Adrenal gland (tissue), 12 donors: Measurements from ENCODE around the gene SNX20. TPM values are rescaled to one million over a fixed set of nuclear protein-coding genes. Genes with fewer than 3 reads are reported as not detected.

Experiments used
- DNase-seq, 7 donors: peaks; one replicate each; pipeline ENCODE4 v3.0.0-alpha.2; 2019 to 2020
- H3K27ac ChIP-seq, 5 donors: fragments of 200-600 bp; sonication (generic) in 4 of 5; 1 replicate in 3 of 5; 2 replicates in 2 of 5; pipeline versions ENCODE4 v1.5.1 to v1.8.0; 2016 to 2020; ENCODE audit warnings: mild to moderate bottlenecking in 1 of 5
- H3K27me3 ChIP-seq: fragments of 200-600 bp; 2 replicates; pipeline ENCODE4 v1.8.0; 2021
- H3K36me3 ChIP-seq, 2 donors: fragments of 200-600 bp; replicated peaks in 1 of 2; 1 replicate in 1 of 2; 2 replicates in 1 of 2; pipeline versions ENCODE4 v1.5.1 to v1.8.0; 2018 to 2022
- H3K4me1 ChIP-seq, 2 donors: fragments of 200-600 bp; replicated peaks in 1 of 2; 1 replicate in 1 of 2; 2 replicates in 1 of 2; pipeline versions ENCODE4 v1.5.1 to v1.8.0; 2018 to 2021
- H3K4me3 ChIP-seq, 4 donors: fragments of 200-600 bp; sonication (generic) in 3 of 4; one replicate each; pipeline ENCODE4 v1.5.1; 2016 to 2018
- H3K9me3 ChIP-seq, 3 donors: fragments of 200-600 bp; sonication (generic) in 1 of 3; replicated peaks in 1 of 3; 1 replicate in 2 of 3; 2 replicates in 1 of 3; pipeline versions ENCODE4 v1.5.1 to v1.8.0; 2016 to 2021
- CTCF ChIP-seq, 6 experiments: fragments of 450-650 bp in 4 of 6; fragments of 200-600 bp in 2 of 6; sonication (generic) in 1 of 6; IDR thresholded peaks; 1 replicate in 5 of 6; 2 replicates in 1 of 6; pipeline versions ENCODE4 v1.5.1 to v1.8.0; 2016 to 2021; ENCODE audit warnings: antibody characterized with exemption in 6 of 6, mild to moderate bottlenecking in 2 of 6, moderate library complexity in 1 of 6
- POLR2A ChIP-seq, 2 donors: fragments of 450-650 bp; IDR thresholded peaks; one replicate each; pipeline ENCODE4 v1.6.1; 2017; ENCODE audit warnings: antibody characterized with exemption in 2 of 2, mild to moderate bottlenecking in 2 of 2, moderate library complexity in 1 of 2
- WGBS, 4 donors: extraction: QIAGEN DNeasy Blood & Tissue Kit in 2 of 4; methylation state at CpG; one replicate each; pipeline versions ENCODE4 v1.1.5 to v1.1.7; 2013 to 2017; 5-methylcytosine and 5-hydroxymethylcytosine counted together
- intact Hi-C, 2 donors: fragments of 100-400 bp; cut with DNase I; formaldehyde crosslinking; loops; one replicate each; pipeline versions ENCODE4 v1.14.1 to v1.15.0; 2022 to 2023
- polyA plus RNA-seq, 3 donors: library from polyadenylated mRNA; stranded (reverse); fragments of 200-250 nt in 2 of 3; fragments of 350-450 nt in 1 of 3; fragmentation: Illumina TruSeq in 1 of 3; extraction: RNeasy Lipid Tissue Mini Kit (QIAGEN cat#74804) in 1 of 3; gene quantifications; one replicate each; pipeline ENCODE4 v1.2.3, GENCODE V29; 2013 to 2014
- total RNA-seq, 9 donors: library from RNA; depleted of rRNA in 4 of 9; stranded (reverse); fragments of >200 nt in 4 of 9; fragments of 120-200 nt in 1 of 9; fragmentation: NEBNext Ultra II Directional in 1 of 9; extraction: Animal tissue kit (Norgen Biotek cat#: 25700) in 1 of 9; gene quantifications; one replicate each; pipeline versions ENCODE4 v1.1.0 to v1.2.4, GENCODE V29; 2013 to 2023
- donor health status: healthy with polysubstance abuse.
- donor health status: Bipolar disorder and iron deficiency.
- donor health status: DM: yes; HTN: yes; CAD: no.
- donor health status: DM: no; HTN: no; CAD: no.
- donor health status: DM: no; HTN: no; CAD: no.
- donor health status: DM: yes; HTN: yes; CAD: no.

SNX20 gene
- total and polyA plus RNA-seq, 12 donors, result 0.12 to 4.0 (median 2.6) TPM

GRCh38 chr16:50666658-50667496 is 14.2 kb downstream of the SNX20 start:
- DNase-seq, result no peak
- TF ChIP-seq POLR2A (IDR thresholded peaks at IDR 0.05), result no peak
- Histone ChIP-seq H3K9me3 (no peaks in the 10 kb centered on the region), H3K36me3 (no peaks in the 10 kb centered on the region), H3K4me1 (peaks cover 0 to 3% of the 10 kb centered on the region in 2 donors), H3K4me3 (no peak overlapping the region), H3K27ac (no peak overlapping the region), H3K27me3 (no peaks in the 10 kb centered on the region)
- WGBS, 4 donors, result 68 to 85% (median 79%) methylated on average over 9 of the region's 9 CpGs
- intact Hi-C loops, result loop anchor here (5.0 kb wide), 2 partner anchors 140 to 295 kb away; no protein-coding TSS in a partner anchor

- Histone ChIP-seq H3K36me3 (no peaks in the 10 kb centered on the region), H3K9me3 (no peaks in the 10 kb centered on the region), H3K4me3 (peak overlapping the region in 2 of 4 donors; percentile 52 to 57), H3K27me3 (no peaks in the 10 kb centered on the region), H3K4me1 (peaks cover 0 to 3% of the 10 kb centered on the region in 2 donors), H3K27ac (peak overlapping the region in 3 of 5 donors; percentile 49 to 59 (median 54))
- 10 to 15% (median 15%) methylated on average over 24 to 40 of the region's 40 CpGs for WGBS, 4 donors
- intact Hi-C loops, result loop anchor here (5.0 kb wide), 2 partner anchors 142 to 293 kb away; no protein-coding TSS in a partner anchor
- peak; percentile 72 to 91 (median 85) for DNase-seq
- TF ChIP-seq CTCF (IDR thresholded peaks at IDR 0.05), result peak; percentile 77 to 97 (median 88)
- TF ChIP-seq POLR2A (IDR thresholded peaks at IDR 0.05), result no peak
These were observed 15.8 kb downstream of the SNX20 start for GRCh38 chr16:50665128-50665878.

DNA sequence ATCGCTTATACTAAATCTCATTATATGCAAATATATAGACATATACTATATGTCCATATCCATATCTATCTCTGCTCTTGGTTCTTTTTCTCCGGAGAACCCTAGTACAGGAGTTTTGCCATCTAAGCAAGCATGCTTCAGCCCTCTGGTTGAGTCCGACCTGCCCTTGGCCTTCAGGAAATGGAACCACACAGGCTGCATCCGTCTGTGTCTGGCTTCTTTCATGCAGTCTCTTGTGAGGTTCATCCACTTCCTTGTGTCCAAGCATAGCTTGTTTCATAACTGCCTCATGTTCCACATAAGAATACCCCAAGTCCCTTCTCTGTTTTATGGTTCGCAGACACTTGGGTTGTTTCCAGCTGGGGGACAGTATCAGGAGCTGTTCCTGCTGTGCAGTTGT is 16.8 kb downstream of the SNX20 start:
- Histone ChIP-seq H3K27me3 (no peaks in the 10 kb centered on the region), H3K4me1 (peaks cover 0 to 3% of the 10 kb centered on the region in 2 donors), H3K36me3 (no peaks in the 10 kb centered on the region), H3K4me3 (no peak overlapping the region), H3K27ac (no peak overlapping the region), H3K9me3 (no peaks in the 10 kb centered on the region)
- intact Hi-C loops, result loop anchor here in 1 of 2 donors (5.0 kb wide), 1 partner anchor 292 kb away; no protein-coding TSS in a partner anchor
- TF ChIP-seq CTCF (IDR thresholded peaks at IDR 0.05), result no peak
- no peak for TF ChIP-seq POLR2A (IDR thresholded peaks at IDR 0.05)
- no peak for DNase-seq
- WGBS, 4 donors, result 71 to 79% (median 75%) methylated on average over 5 of the region's 5 CpGs

- Histone ChIP-seq H3K27ac (no peak overlapping the region), H3K4me1 (peaks cover 0 to 3% of the 10 kb centered on the region in 2 donors), H3K9me3 (no peaks in the 10 kb centered on the region), H3K27me3 (no peaks in the 10 kb centered on the region), H3K4me3 (no peak overlapping the region), H3K36me3 (no peaks in the 10 kb centered on the region)
- 76 to 92% (median 89%) methylated on average over 7 to 10 of the region's 10 CpGs for WGBS, 4 donors
- DNase-seq, result no peak
- TF ChIP-seq CTCF (IDR thresholded peaks at IDR 0.05) (no peak), POLR2A (IDR thresholded peaks at IDR 0.05) (no peak)
- intact Hi-C loops, result loop anchor here in 1 of 2 donors (5.0 kb wide), 1 partner anchor 290 kb away; no protein-coding TSS in a partner anchor
These were observed 18.7 kb downstream of the SNX20 start for GRCh38 chr16:50662306-50662940.
